GM12878 (cell line): Measurements from ENCODE around the gene FBXO27. TPM values are rescaled to one million over a fixed set of nuclear protein-coding genes. Genes with fewer than 3 reads are reported as not detected.

ENCODE experiments used
- ATF7 ChIP-seq: fragments of 450-650 bp; IDR thresholded peaks from 2 replicates; pipeline ENCODE4 v1.6.1; 2016; ENCODE audit warnings: low read depth, mild to moderate bottlenecking
- CHD1 ChIP-seq: IDR thresholded peaks from 2 replicates; pipeline ENCODE4 v1.6.1; 2012; ENCODE audit warnings: low read depth, low read length, improper control_type of control experiment
- CHD4 ChIP-seq: fragments of 200-600 bp; sonication (generic); IDR thresholded peaks from 2 replicates; pipeline ENCODE4 v1.6.1; 2016; ENCODE audit warnings: mild to moderate bottlenecking
- CREB1 ChIP-seq: IDR thresholded peaks from 2 replicates; pipeline ENCODE4 v1.6.1; 2012; ENCODE audit warnings: low read depth, mild to moderate bottlenecking, inconsistent platforms
- E2F4 ChIP-seq: IDR thresholded peaks from 2 replicates; pipeline ENCODE4 v1.6.1; 2012; ENCODE audit warnings: low read depth, low read length, improper control_type of control experiment
- SMAD5 ChIP-seq: IDR thresholded peaks from 2 replicates; pipeline ENCODE4 v1.6.1; 2016; ENCODE audit warnings: antibody characterized with exemption, low read depth
- SPI1 ChIP-seq: IDR thresholded peaks from 2 replicates; pipeline ENCODE4 v1.6.1; 2011; ENCODE audit warnings: low read depth, mild to moderate bottlenecking, low read length, moderate library complexity, borderline replicate concordance; ENCODE audit not compliant: insufficient read depth
- USF1 ChIP-seq: IDR thresholded peaks from 2 replicates; pipeline ENCODE4 v1.6.1; 2011; ENCODE audit warnings: borderline replicate concordance, low read depth, mild to moderate bottlenecking, moderate library complexity, mixed read lengths, low read length; ENCODE audit not compliant: insufficient read depth; ENCODE audit errors: extremely low read length
- YY1 ChIP-seq: IDR thresholded peaks from 2 replicates; pipeline ENCODE4 v1.6.1; 2011; ENCODE audit warnings: low read depth, mild to moderate bottlenecking, low read length
- ZBTB11 ChIP-seq: fragments of 450-650 bp; formaldehyde crosslinking; IDR thresholded peaks from 2 replicates; pipeline ENCODE4 v1.5.0; 2022; ENCODE audit warnings: mild to moderate bottlenecking, missing genetic modification characterization
- ZBTB4 ChIP-seq: fragments of 450-650 bp; formaldehyde crosslinking; IDR thresholded peaks from 2 replicates; pipeline ENCODE4 v1.4.0; 2022; ENCODE audit warnings: mild to moderate bottlenecking, moderate library complexity
- polyA plus RNA-seq, 11 experiments: library from polyadenylated mRNA; depleted of rRNA in 4 of 11; unstranded in 6 of 11; stranded (reverse) in 5 of 11; fragments of >200 nt; fragmentation: Nextera tagmentation in 4 of 11; fragmentation: Illumina TruSeq in 1 of 11; extraction: Ambion mirVana in 4 of 11; extraction: Trizol in 1 of 11; gene quantifications; 1 replicate in 1 of 11; 2 replicates in 10 of 11; pipeline versions ENCODE4 v1.2.1 to v1.2.3, GENCODE V29; 2011 to 2016; ENCODE audit warnings: inconsistent platforms in 2 of 11, missing spikeins in 2 of 11, low read depth in 1 of 11
- total RNA-seq, 4 experiments: library from RNA; depleted of rRNA in 3 of 4; stranded (reverse); fragments of >200 nt in 3 of 4; fragmentation: Illumina TruSeq in 1 of 4; extraction: Trizol in 1 of 4; gene quantifications; 2 replicates each; pipeline versions ENCODE4 v1.2.1 to v1.2.3, GENCODE V29; 2013 to 2021
- TF ChIP-seq, protein P1 (sequence below): fragments of 450-650 bp; IDR thresholded peaks from 2 replicates; pipeline ENCODE4 v1.6.1; 2018; ENCODE audit warnings: mild to moderate bottlenecking, low read depth, moderate library complexity; ENCODE audit not compliant: partially characterized antibody
- TF ChIP-seq, protein P2 (sequence below): fragments of 150-350 bp; IDR thresholded peaks from 2 replicates; pipeline ENCODE4 v1.6.1; 2016; ENCODE audit warnings: low read depth, low read length

Gene FBXO27
- total and polyA plus RNA-seq, 10 of the 15 experiments (the other 5 are each of a cell fraction or from before 2014, with no cell fraction given): 3.1 to 15.4 (median 7.1) TPM

- TF ChIP-seq USF1: no peak
- no peak for TF ChIP-seq SPI1
- TF ChIP-seq E2F4: no peak
- TF ChIP-seq, protein P1, sequence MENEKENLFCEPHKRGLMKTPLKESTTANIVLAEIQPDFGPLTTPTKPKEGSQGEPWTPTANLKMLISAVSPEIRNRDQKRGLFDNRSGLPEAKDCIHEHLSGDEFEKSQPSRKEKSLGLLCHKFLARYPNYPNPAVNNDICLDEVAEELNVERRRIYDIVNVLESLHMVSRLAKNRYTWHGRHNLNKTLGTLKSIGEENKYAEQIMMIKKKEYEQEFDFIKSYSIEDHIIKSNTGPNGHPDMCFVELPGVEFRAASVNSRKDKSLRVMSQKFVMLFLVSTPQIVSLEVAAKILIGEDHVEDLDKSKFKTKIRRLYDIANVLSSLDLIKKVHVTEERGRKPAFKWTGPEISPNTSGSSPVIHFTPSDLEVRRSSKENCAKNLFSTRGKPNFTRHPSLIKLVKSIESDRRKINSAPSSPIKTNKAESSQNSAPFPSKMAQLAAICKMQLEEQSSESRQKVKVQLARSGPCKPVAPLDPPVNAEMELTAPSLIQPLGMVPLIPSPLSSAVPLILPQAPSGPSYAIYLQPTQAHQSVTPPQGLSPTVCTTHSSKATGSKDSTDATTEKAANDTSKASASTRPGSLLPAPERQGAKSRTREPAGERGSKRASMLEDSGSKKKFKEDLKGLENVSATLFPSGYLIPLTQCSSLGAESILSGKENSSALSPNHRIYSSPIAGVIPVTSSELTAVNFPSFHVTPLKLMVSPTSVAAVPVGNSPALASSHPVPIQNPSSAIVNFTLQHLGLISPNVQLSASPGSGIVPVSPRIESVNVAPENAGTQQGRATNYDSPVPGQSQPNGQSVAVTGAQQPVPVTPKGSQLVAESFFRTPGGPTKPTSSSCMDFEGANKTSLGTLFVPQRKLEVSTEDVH: no peak
- TF ChIP-seq SMAD5: no peak
- TF ChIP-seq CREB1: no peak
- TF ChIP-seq, protein P2, sequence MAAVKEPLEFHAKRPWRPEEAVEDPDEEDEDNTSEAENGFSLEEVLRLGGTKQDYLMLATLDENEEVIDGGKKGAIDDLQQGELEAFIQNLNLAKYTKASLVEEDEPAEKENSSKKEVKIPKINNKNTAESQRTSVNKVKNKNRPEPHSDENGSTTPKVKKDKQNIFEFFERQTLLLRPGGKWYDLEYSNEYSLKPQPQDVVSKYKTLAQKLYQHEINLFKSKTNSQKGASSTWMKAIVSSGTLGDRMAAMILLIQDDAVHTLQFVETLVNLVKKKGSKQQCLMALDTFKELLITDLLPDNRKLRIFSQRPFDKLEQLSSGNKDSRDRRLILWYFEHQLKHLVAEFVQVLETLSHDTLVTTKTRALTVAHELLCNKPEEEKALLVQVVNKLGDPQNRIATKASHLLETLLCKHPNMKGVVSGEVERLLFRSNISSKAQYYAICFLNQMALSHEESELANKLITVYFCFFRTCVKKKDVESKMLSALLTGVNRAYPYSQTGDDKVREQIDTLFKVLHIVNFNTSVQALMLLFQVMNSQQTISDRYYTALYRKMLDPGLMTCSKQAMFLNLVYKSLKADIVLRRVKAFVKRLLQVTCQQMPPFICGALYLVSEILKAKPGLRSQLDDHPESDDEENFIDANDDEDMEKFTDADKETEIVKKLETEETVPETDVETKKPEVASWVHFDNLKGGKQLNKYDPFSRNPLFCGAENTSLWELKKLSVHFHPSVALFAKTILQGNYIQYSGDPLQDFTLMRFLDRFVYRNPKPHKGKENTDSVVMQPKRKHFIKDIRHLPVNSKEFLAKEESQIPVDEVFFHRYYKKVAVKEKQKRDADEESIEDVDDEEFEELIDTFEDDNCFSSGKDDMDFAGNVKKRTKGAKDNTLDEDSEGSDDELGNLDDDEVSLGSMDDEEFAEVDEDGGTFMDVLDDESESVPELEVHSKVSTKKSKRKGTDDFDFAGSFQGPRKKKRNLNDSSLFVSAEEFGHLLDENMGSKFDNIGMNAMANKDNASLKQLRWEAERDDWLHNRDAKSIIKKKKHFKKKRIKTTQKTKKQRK: no peak
- no peak for TF ChIP-seq YY1
- TF ChIP-seq ZBTB4 (CRISPR knock-in tag): no peak
- no peak for TF ChIP-seq CHD1
- TF ChIP-seq CHD4: no peak
- TF ChIP-seq ATF7: no peak
- TF ChIP-seq ZBTB11 (CRISPR knock-in tag): no peak
Observed at GRCh38 chr19:39032063-39032918, at the start of gene FBXO27 (continued).
